IPS-NIHi7 (cell line): Measurements from ENCODE around the gene EIF3L.

Experiments used
- DNase-seq: peaks from one replicate; pipeline ENCODE4 v3.0.0; 2012; ENCODE audit warnings: mixed read lengths; ENCODE audit errors: extremely low spot score

The EIF3L gene

GRCh38 chr22:37817705-37818408, 31.4 kb upstream of the EIF3L start:
- peak; percentile 92 for DNase-seq

- DNase-seq: peak; percentile 73
Measured at GRCh38 chr22:37818409-37819104, 30.7 kb upstream of the EIF3L start.

- no peak for DNase-seq
Measured at GRCh38 chr22:37819105-37819433, 30.1 kb upstream of the EIF3L start.

DNA sequence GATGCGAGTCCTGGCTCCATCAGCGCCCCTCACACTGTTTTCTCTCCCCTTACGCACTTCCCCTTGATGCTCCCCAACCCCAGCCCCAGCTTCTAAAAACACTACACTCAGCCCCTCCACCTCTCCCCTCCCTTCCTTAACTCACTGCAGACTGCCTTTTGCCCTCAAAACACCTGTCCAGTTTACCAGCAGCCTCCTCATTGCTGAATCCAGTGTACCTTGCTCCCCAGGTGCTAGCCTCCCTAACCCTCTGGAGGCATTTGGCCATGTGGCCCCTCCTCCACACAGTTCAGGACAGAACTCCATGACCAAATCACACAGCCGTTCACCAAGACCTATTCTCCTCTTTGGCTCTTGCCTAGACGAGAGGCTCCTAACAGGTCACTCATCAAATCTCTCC, 28.9 kb upstream of the EIF3L start:
- DNase-seq: no peak

- DNase-seq: peak; percentile 58
Measured at GRCh38 chr22:37822079-37822833, 27.0 kb upstream of the EIF3L start.

GRCh38 chr22:37823134-37823985, 25.9 kb upstream of the EIF3L start, which contains the start of gene GALR3:
Gene GALR3 (plus strand): TSS chr22:37823382. CDS start chr22:37823407, 25 bp downstream.
- DNase-seq: no peak

GRCh38 chr22:37824674-37825641, 24.3 kb upstream of the EIF3L start:
- peak; percentile 79 for DNase-seq

DNA sequence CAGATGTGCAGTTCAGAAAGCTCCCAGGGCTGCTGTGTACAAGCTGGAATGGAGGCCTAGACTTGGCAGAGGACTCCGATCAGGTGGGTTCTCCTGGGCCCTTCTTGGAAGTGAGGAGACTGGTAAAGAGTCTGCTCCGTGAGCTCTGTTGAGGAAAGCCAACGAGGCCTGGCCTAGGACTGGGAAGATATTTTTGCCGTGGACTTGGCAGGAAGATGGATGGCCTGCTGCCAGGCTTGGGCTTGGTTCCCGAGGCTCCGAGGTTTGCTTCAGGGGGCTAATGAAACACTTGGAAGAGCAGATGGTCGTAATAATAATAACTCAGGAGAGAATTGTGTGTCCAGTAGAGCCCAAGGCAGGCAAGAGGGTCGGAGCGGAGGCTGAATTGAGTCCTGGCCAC, 22.2 kb upstream of the EIF3L start:
- no peak for DNase-seq

GRCh38 chr22:37830093-37830842, 19.0 kb upstream of the EIF3L start:
- no peak for DNase-seq

DNA sequence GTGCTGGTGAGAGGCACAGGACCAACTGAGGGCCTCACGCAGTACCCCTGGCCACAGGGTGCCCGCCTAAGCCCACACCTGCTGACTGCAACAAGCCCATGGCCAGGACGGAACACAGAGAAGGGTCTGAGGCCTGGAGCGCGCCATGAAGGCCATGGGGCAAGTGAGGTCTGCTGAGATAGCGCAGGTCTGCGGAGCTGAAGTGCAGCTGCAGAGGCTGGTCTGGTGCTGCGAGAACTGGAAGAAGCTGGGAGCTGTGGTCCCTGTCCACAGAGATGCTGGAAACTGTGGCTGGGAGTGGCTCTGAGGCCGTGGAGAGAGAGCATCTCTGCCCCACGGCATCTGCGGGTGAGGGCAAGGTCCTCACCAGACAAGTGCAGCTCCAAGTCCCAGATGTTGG, 17.7 kb upstream of the EIF3L start:
- no peak for DNase-seq

DNA sequence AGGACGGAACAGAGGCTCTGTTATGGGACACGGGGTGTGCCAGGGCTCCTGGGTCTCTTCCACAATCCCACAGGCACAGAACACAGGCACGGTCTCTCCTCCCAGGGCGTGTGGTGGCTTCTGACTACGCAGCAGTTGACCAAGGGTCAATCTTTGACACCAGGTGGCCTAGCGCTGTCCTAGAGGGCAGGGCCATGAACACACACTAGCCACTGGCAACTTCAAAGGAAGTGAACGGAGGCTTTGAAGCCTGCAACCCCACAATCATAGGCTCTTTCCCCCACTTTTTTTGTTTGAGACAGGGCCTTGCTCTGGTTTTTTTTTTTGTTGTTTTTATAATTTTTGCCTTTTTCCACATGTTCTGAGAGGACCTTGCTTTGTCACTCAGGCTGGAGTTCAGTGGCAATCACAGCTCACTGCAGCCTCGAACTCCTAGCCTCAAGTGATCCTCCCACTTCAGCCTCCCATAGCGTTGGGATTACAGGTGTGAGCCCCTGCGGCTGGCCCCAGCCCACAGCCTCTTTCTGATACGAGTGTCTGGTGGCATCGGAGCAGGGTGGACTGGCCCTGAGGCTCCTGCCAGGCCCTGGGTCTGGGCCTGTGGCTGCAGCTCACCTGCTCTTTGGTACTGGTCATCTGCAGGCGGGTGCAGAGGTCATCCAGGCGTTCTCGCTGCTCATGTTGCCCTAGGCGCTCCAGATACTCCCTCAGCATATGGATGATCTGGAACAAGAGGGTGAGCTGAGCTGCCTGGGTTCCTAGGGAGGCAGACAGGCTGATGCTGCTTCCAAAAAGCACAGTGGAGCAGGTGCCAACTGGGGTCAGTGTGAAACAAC, 17.0 kb upstream of the EIF3L start:
- DNase-seq: no peak

- no peak for DNase-seq
Measured at GRCh38 chr22:37842015-37842793, 7.0 kb upstream of the EIF3L start.

GRCh38 chr22:37843741-37844089, 5.5 kb upstream of the EIF3L start:
- DNase-seq: peak; percentile 65

- no peak for DNase-seq
Measured at GRCh38 chr22:37844904-37845329, 4.3 kb upstream of the EIF3L start.

DNA sequence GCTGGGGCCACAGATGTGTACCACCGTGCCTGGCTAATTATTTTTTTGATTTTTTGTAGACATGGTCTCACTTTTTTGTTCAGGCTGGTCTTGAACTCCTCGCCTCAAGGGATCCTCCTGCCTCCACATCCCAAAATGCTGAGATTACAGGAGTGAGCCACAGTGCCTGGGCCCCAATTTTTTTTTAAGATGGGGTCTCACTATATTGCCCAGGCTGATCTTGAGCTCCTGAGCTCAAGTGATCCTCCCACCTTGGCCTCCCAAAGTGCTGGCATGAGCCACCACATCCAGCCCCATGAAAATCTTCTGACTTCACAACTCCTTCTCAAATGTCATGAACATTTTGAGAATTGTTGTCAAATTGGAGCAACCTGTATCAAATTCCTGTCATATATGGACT, 2.8 kb upstream of the EIF3L start:
- no peak for DNase-seq

- DNase-seq: no peak
Measured at GRCh38 chr22:37848587-37849088, 581 bp upstream of the EIF3L start.

DNA sequence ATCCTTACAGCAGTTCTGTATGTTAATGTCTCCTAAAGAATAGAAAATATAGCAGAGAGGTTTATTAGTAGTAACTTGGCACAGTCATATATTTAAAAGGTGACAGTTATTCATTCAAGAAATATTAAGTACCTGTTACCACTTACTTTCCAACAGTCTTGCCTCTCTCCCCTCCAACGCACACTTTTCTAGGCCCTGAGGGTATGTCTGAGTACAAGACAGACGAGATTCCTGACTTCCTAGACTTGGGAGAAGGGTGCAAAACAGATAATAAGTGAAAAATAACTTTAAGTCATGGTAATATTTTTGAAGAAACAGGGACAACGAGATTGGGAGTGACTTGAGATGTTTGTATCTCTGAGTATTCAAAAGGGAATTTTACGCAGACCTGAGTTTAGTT, 1.6 kb downstream of the EIF3L start:
- DNase-seq: no peak

GRCh38 chr22:37852418-37852817, 3.2 kb downstream of the EIF3L start:
- no peak for DNase-seq
